ENCODE results near the gene FMN2.

DNA sequence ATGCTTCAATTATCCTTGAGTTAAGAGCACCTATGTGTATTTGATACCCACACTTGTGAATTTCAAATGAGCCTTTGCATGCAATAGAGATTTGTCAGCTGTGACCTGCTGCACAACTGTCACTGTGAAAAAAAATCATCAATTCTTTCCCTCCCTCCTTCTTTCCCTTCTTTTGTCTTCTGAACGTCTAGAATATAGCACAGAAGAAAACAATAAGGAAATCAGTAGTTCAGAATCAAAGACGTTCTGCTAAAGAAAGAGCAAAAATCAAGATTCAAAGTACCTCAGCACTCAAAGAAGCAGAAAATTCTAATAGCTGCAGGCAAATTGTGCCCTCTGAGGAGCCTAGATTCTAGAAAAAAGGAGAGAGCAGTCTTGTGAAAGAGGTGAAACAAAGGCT lies 1.7 kb upstream of the FMN2 start:
- TF ChIP-seq, protein P1, sequence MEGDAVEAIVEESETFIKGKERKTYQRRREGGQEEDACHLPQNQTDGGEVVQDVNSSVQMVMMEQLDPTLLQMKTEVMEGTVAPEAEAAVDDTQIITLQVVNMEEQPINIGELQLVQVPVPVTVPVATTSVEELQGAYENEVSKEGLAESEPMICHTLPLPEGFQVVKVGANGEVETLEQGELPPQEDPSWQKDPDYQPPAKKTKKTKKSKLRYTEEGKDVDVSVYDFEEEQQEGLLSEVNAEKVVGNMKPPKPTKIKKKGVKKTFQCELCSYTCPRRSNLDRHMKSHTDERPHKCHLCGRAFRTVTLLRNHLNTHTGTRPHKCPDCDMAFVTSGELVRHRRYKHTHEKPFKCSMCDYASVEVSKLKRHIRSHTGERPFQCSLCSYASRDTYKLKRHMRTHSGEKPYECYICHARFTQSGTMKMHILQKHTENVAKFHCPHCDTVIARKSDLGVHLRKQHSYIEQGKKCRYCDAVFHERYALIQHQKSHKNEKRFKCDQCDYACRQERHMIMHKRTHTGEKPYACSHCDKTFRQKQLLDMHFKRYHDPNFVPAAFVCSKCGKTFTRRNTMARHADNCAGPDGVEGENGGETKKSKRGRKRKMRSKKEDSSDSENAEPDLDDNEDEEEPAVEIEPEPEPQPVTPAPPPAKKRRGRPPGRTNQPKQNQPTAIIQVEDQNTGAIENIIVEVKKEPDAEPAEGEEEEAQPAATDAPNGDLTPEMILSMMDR (IDR thresholded peaks at IDR 0.05; ENCODE audit: insufficient read depth, low read length), result no peak
- no peak for TF ChIP-seq POLR2AphosphoS5 (IDR thresholded peaks at IDR 0.05; ENCODE audit: low read depth)
- no peak for TF ChIP-seq SPI1 (IDR thresholded peaks at IDR 0.05; ENCODE audit: borderline replicate concordance, low read depth)
